Keratinocyte (primary cell): Measurements from ENCODE around the gene ABI3. TPM values are rescaled to one million over a fixed set of nuclear protein-coding genes. Genes with fewer than 3 reads are reported as not detected.

Experiments
- DNase-seq: peaks from one replicate; pipeline ENCODE4 v3.0.0-alpha.2; 2011; ENCODE audit warnings: low read depth, missing footprints, low spot score
- FAIRE-seq: peaks from 2 replicates; lab custom pipeline; 2011; peaks lifted over from hg19 to GRCh38; lab: Jason Lieb, UNC
- H2AFZ ChIP-seq: 2 replicates; pipeline ENCODE4 v1.6.0; 2012; ENCODE audit warnings: low read length, control low read depth, inconsistent platforms; ENCODE audit not compliant: control insufficient read depth
- H3K27ac ChIP-seq: 2 replicates; pipeline ENCODE4 v1.5.1; 2011; ENCODE audit warnings: low read length; ENCODE audit not compliant: control insufficient read depth, insufficient read depth
- H3K27me3 ChIP-seq: 3 replicates; pipeline ENCODE4 v1.6.0; 2011; ENCODE audit warnings: low read length; ENCODE audit not compliant: control insufficient read depth, insufficient read depth; ENCODE audit errors: extremely low read depth
- H3K36me3 ChIP-seq, 2 experiments: 2 replicates in 1 of 2; 3 replicates in 1 of 2; pipeline ENCODE4 v1.5.1; 2011; ENCODE audit warnings: low read length in 2 of 2, mild to moderate bottlenecking in 1 of 2; ENCODE audit not compliant: control insufficient read depth in 2 of 2, insufficient read depth in 2 of 2; ENCODE audit errors: extremely low read depth in 1 of 2
- H3K4me1 ChIP-seq: 3 replicates; pipeline ENCODE4 v1.5.1; 2011; ENCODE audit warnings: low read length; ENCODE audit not compliant: control insufficient read depth, insufficient read depth; ENCODE audit errors: extremely low read depth
- H3K4me2 ChIP-seq: 3 replicates; pipeline ENCODE4 v1.6.0; 2011; ENCODE audit warnings: low read depth, low read length; ENCODE audit not compliant: control insufficient read depth, insufficient read depth; ENCODE audit errors: extremely low read depth
- H3K4me3 ChIP-seq, 3 experiments: fragments of 200-600 bp in 1 of 3; sonication (generic) in 1 of 3; 2 replicates in 2 of 3; 3 replicates in 1 of 3; pipeline ENCODE4 v1.5.1; 2011 to 2016; ENCODE audit warnings: low read length in 3 of 3, mild to moderate bottlenecking in 3 of 3, control low read depth in 2 of 3, inconsistent platforms in 1 of 3, low read depth in 1 of 3, mixed read lengths in 1 of 3, mixed run types in 1 of 3, moderate library complexity in 1 of 3; ENCODE audit not compliant: control insufficient read depth in 2 of 3, insufficient read depth in 2 of 3; ENCODE audit errors: extremely low read depth in 1 of 3
- H3K79me2 ChIP-seq: 2 replicates; pipeline ENCODE4 v1.6.0; 2012; ENCODE audit warnings: low read length; ENCODE audit not compliant: control insufficient read depth, insufficient read depth
- H3K9ac ChIP-seq: 3 replicates; pipeline ENCODE4 v1.6.0; 2011; ENCODE audit warnings: low read length; ENCODE audit not compliant: control insufficient read depth, insufficient read depth; ENCODE audit errors: extremely low read depth
- H3K9me1 ChIP-seq: 3 replicates; pipeline ENCODE4 v1.6.0; 2011; ENCODE audit warnings: low read length; ENCODE audit not compliant: control insufficient read depth, insufficient read depth; ENCODE audit errors: extremely low read depth
- H3K9me3 ChIP-seq: 2 replicates; pipeline ENCODE4 v1.5.1; 2012; ENCODE audit warnings: low read depth, low read length; ENCODE audit not compliant: control insufficient read depth
- H4K20me1 ChIP-seq: 3 replicates; pipeline ENCODE4 v1.6.0; 2011; ENCODE audit warnings: low read length; ENCODE audit not compliant: control insufficient read depth, insufficient read depth; ENCODE audit errors: extremely low read depth
- CTCF ChIP-seq, 3 experiments: IDR thresholded peaks in 1 of 3; conservative IDR thresholded peaks in 1 of 3; optimal IDR thresholded peaks in 1 of 3; 2 replicates in 2 of 3; 3 replicates in 1 of 3; pipeline versions ENCODE3 to v1.5.1; 2011; ENCODE audit warnings: low read length in 3 of 3, mild to moderate bottlenecking in 3 of 3, moderate library complexity in 2 of 3, control low read depth in 1 of 3, inconsistent platforms in 1 of 3; ENCODE audit not compliant: insufficient read depth in 2 of 3; ENCODE audit errors: extremely low read depth in 1 of 3
- EZH2 ChIP-seq: IDR thresholded peaks from one replicate; pipeline ENCODE4 v1.6.1; 2012; ENCODE audit warnings: inconsistent platforms, mild to moderate bottlenecking, low read length, moderate library complexity
- dilution Hi-C: fragments of 300-500 bp; cut with MboI; formaldehyde crosslinking; loops from one replicate; pipeline ENCODE4 v1.7.0; 2020; ENCODE audit warnings: low sequenced_read_pairs; ENCODE audit not compliant: extremely low pct_ligation_motif_present
- polyA plus RNA-seq, 5 experiments: library from polyadenylated mRNA; depleted of rRNA in 3 of 5; stranded (reverse) in 3 of 5; stranded (forward) in 1 of 5; unstranded in 1 of 5; fragments of >200 nt; gene quantifications; 1 replicate in 1 of 5; 2 replicates in 3 of 5; 3 replicates in 1 of 5; pipeline versions ENCODE4 v1.2.1 to v1.2.3, GENCODE V29; 2011 to 2012; ENCODE audit warnings: missing spikeins in 2 of 5, low read depth in 1 of 5, low replicate concordance in 1 of 5

Gene ABI3
- polyA plus RNA-seq, 1 donor (not counting 4 experiments of a cell fraction or from before 2014, with no cell fraction given) = not detected

DNA sequence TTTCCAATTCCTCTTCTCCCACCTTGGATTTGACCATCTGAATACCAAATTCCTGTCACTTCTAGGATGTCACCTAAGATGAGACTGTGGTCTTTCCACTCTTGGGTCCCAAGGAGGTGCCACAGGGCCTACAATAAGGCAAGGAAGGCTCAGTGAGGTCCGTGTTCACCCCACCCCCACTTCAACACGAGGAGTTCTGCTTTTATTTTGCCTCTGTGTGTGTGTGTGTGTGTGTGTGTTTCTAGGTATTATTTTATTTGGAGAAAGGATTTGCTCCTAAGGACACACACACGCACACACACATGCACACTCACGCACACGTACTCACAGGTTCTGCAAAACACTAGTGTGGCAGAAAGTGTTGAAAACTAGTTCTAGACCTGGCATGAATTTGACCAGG is 44.6 kb downstream of the ABI3 start:
- H3K4me3 ChIP-seq = no peak overlapping the region
- no peaks in the 10 kb centered on the region for H3K36me3 ChIP-seq
- no peaks in the 10 kb centered on the region for H3K79me2 ChIP-seq
- H3K27me3 ChIP-seq = no peaks in the 10 kb centered on the region
- dilution Hi-C loops = no loop called here
- H3K27ac ChIP-seq = no peak overlapping the region
- TF ChIP-seq CTCF (optimal IDR thresholded peaks at IDR 0.05 in 1 of 3, IDR thresholded peaks at IDR 0.05 in 1 of 3, conservative IDR thresholded peaks at IDR 0.05 in 1 of 3; ENCODE audit: extremely low read depth in 1 of 3, insufficient read depth in 2 of 3, low read length in 3 of 3) = no peak
- no peak for TF ChIP-seq EZH2
- H3K4me1 ChIP-seq = peaks cover 5% of the 10 kb centered on the region
- DNase-seq (no peak), FAIRE-seq (no peak)
- H2AFZ ChIP-seq = no peak overlapping the region
- H3K4me2 ChIP-seq = no peak overlapping the region
- H3K9ac ChIP-seq = no peak overlapping the region
- H4K20me1 ChIP-seq = no peaks in the 10 kb centered on the region
- no peaks in the 10 kb centered on the region for H3K9me1 ChIP-seq
- H3K9me3 ChIP-seq = no peaks in the 10 kb centered on the region

DNA sequence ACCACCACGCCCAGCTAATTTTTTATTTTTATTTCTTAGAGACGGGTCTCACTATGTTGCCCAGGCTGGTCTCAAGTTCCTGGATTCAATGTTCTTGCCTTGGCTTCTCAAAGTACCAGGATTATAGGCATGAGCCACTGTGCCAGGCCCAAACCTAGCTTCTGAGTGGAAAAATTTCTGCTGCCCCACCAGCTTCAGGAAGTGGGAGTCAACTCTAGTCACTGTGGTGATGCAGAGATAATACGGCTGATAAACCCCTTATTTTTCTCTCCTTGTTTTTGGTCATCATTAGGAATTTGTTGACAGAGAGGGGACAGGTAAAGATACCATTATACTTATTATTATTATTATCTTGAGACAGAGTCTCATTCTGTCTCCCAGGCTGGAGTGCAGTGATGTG is 47.9 kb downstream of the ABI3 start:
- Histone ChIP-seq H3K4me1 (peaks cover 5% of the 10 kb centered on the region), H3K36me3 (no peaks in the 10 kb centered on the region), H3K27ac (no peak overlapping the region), H3K9me3 (no peaks in the 10 kb centered on the region), H2AFZ (no peak overlapping the region), H3K4me2 (no peak overlapping the region), H3K9me1 (no peaks in the 10 kb centered on the region), H3K79me2 (no peaks in the 10 kb centered on the region), H3K4me3 (no peak overlapping the region), H3K27me3 (no peaks in the 10 kb centered on the region), H3K9ac (no peak overlapping the region), H4K20me1 (no peaks in the 10 kb centered on the region)
- TF ChIP-seq CTCF (optimal IDR thresholded peaks at IDR 0.05 in 1 of 3, IDR thresholded peaks at IDR 0.05 in 1 of 3, conservative IDR thresholded peaks at IDR 0.05 in 1 of 3; ENCODE audit: extremely low read depth in 1 of 3, insufficient read depth in 2 of 3, low read length in 3 of 3) = no peak
- TF ChIP-seq EZH2 = no peak
- dilution Hi-C loops = no loop called here
- DNase-seq (no peak), FAIRE-seq (no peak)
